HG03558 (cell line): ENCODE measurements around the gene NKX3-2.
A peak's percentile ranks its signal among the peaks of the same experiment; 100 is the strongest.
"Not testable (repeated sequence)": the region's sequence is repeated elsewhere in the genome, so short reads cannot be mapped to it uniquely, and the experiment has no call there.

Experiments used
- ATAC-seq: cut with Tn5 transposase; IDR thresholded peaks from one replicate; pipeline ENCODE4 v1.9.1; 2021; ENCODE audit warnings: moderate number of reproducible peaks; ENCODE audit not compliant: unreplicated experiment; ENCODE audit errors: extremely low read depth

The NKX3-2 gene

DNA sequence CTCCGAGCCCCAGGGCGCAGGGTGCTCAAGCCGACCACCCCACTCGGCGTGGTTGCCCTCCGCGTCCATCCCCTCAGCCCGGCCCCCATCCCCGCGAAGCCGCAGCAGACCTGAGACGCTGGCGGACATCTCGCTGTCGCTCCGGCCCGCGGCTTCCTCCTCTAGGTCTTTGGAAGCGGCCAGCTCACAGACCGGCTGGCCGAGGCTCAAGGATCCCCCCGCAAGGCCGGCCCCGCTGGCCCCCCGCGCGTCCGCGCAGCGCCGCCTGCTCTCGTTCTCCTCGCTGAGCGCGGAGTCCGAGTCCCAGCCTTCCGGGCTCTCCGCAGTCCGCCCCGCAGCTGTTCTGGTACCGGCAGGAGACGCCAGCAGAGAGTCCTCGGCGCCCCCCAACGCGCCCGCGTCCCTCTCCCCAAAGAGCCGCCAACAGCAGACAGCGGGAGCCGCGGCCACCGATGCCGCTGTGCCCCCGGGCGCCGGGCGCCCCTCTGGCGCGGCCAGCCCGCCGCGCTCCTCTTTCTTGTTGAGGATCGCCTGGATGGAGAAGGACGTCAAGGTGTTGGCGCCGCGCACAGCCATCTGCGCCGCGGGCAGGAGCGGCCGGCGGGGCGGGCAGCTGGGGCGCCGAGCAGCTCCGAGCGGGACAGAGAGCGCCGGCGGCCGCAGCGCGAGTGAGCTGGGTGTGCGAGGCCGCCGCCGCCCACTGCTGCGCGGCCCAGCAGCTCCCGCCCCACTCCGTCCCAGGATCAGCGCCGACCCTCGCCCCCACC is at the start of gene NKX3-2:
Gene NKX3-2, minus strand, starts transcription at position 670 of the 767 bp plus-strand sequence. Its CDS starts 94 bp downstream, at position 576.
- no peak for ATAC-seq

DNA sequence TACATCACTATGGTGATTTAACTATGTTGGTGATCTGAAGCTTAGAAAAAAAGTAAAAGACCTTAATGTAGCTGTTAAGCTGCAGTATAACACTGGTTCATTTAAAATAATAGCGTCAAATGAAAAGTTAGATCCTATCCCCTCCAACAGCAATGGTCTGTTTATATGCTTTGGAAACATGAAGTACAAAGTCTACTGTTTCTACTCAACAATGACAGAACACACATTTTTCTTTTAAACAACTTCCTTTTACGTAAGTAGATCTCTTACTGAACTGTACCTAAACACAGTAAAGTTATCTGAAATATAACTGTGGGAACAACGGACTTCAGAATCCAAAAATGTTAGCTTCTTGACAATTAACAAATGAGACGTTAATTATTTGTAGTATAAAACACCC is 47.9 kb upstream of the NKX3-2 start:
- no peak for ATAC-seq

DNA sequence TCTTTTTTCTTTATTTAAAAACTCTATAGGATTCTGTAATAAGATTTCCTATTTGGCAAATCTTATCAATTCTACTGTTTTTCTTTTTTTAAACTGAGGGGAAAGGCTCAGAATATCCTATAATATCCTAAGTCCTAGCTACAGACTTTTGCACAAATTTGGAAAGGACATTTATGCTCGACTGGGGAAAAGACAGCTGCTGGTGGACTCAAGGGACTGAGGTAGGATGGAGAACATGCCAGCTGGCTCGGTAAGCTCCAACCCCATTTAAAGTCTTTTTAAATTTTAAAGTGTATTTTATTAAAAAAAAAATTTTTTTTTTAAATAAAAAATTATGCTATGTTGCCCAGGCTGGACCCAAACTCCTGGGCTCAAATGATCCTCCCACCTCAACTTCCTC is 46.5 kb upstream of the NKX3-2 start:
- ATAC-seq: no peak

- no peak for ATAC-seq
Observed at GRCh38 chr4:13588954-13589353, 44.6 kb upstream of the NKX3-2 start.

DNA sequence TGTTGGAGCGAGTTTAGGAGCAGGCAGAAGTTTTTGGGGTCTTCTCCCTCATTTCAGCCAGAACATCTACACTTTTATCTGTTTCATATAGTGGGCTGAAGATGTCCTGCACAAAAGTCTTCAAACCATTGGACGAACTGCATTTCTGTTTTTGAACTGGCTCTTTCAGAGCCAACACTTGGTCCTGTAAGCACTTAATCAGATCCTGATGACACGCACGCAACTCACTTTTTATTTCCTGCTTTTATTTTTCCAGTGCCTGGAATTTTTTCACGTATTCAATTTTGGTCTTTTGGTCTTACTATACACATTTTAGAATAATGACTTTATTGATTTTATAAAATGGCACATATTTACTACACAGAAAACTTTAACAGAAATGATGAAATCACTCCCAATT is 40.2 kb upstream of the NKX3-2 start:
- ATAC-seq: no peak

DNA sequence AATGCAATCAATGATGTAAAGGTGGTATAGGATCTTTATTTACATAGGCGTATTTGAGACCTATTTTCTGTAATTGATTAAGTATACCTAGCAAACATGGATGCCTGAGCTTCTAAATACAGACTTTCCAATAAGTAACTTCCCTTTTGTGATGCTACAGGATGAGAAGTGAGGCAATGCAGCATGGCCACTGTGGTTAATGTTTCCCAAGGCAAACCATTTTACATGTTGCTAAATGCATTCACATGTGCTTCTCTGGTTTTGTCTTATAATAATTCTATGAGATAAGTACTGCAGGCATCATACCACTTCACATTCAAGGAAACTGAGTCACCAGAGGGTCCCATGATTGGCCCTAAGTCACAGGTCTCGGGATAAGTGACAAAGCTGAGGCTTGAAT is 35.7 kb upstream of the NKX3-2 start:
- ATAC-seq: no peak

DNA sequence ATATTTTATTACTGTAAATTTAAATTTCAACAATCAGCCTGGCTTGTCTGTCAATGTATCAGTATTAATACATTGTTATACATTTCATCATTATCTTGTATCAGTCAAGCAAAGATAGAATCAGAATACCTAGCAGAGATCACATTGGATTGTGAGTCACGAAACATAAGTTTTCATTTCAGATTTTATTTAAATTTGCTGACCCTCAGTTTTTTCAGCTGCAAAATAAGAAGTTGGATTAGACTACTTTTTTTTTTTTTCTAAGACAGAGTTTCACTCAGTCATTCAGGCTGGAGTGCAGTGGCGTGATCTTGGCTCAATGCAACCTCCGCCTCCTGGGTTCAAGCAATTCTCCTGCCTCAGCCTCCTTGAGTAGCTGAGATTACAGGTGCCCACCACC is 33.4 kb upstream of the NKX3-2 start:
- ATAC-seq: no peak

GRCh38 chr4:13570916-13571315 is 26.6 kb upstream of the NKX3-2 start:
- ATAC-seq: no peak

- no peak for ATAC-seq
Observed at GRCh38 chr4:13567125-13567524, 22.8 kb upstream of the NKX3-2 start.

- no peak for ATAC-seq
Observed at GRCh38 chr4:13562876-13563275, 18.6 kb upstream of the NKX3-2 start.

DNA sequence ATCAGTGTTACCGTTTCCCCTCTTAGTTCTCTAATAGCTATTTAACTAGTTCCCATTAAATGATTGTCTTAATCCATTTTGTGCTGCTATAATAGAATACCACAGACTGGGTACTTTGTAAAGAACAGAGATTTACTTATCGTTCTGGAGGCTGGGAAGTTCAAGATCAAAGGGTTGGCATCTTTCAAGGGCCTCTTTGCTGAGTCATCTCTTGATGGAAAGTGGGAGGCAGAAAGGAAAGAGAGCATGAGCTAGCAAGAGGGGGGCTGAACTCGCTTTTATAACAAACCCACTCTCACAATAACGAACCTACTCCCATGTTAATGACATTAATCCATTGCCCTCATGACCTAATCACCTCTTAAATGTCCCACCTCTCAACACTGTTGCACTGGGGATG is 17.4 kb upstream of the NKX3-2 start:
- ATAC-seq: no peak

GRCh38 chr4:13560111-13560510 is 15.8 kb upstream of the NKX3-2 start:
- not testable (repeated sequence) for ATAC-seq

GRCh38 chr4:13559413-13559812 is 15.1 kb upstream of the NKX3-2 start:
- no peak for ATAC-seq

DNA sequence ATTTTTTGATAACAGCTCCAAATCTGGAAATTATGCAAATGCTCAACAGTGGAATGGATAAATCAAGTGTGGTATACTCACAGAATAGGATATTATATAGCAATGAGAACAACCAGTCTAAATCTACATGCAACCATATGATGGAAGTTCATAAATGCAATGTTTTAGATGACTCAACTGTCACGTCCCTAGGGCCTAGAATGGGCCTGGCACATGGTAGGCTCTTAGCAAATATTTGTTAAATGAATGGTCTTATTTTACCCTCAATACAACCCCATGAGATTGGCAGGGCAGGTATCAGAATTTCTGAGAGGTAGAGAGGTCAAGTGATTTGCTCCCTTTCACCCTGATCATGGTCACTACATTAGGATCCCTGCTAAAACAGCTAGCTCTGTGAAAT is 14.6 kb upstream of the NKX3-2 start:
- ATAC-seq: no peak

DNA sequence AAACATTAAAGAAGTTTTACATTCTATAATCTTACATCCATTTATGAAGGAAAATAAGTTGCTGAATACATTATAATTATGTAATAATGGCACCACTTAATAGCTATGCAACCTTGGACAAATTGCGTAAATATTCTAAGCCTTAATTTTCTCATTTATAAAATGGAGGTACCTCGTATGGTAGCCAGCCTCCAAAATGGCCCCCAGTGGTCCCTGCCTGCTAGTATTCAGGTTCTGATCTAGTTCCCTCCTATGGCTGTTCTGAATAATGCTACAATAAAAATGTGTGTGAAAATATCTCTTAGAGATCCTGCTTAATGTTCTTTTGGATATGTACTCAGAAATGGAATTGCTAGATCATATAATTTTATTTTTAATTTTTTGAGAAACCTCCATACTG is 11.0 kb upstream of the NKX3-2 start:
- ATAC-seq: no peak

- ATAC-seq: no peak
Observed at GRCh38 chr4:13553081-13553480, 8.8 kb upstream of the NKX3-2 start.

GRCh38 chr4:13548984-13549546 is 4.8 kb upstream of the NKX3-2 start:
- ATAC-seq: peak; percentile 82

DNA sequence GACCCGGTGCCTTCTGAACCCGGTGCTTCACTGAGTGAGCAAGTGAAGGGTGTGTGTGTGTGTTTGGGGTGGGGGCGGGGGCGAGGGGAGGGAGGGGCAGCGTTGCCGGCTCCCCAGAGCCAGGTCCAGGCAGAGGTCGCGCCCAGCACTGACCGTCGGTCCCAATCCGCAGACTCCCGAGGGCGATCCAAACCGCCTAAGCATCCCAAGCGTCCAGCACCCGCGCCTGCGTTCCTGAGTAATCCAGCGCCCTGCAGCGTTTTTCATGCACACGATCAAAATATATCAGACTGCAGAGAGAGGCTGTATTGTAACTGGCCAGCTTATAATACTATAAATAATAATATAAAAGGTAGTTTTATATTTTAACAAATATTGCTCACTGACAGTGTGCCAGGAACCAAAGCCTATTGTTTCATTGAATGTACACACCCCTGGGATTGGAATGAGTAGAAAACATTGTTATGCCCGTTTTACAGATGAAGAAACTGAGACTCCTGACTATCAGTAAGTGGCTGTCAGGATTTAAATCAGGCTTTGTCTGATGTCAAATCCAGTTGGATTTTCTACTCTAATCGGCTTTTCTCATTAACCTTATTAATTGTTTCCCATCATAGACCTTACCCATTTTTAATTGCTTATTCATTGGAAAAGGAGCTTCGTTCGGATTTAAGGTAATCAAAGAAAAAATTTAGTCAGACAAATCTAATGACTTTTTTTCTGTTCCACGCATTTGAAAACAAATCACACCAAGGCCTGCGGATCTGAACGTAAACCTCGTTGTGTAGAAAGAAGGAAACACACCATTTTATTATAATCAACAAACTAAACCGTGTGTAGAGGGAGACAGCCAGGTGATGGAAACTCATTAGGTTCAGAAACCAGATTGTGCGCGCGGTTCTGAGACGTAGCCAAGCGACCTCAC is 4.0 kb upstream of the NKX3-2 start:
- no peak for ATAC-seq

- ATAC-seq: no peak
Observed at GRCh38 chr4:13547485-13548041, 3.3 kb upstream of the NKX3-2 start.

GRCh38 chr4:13546941-13547484 is 2.7 kb upstream of the NKX3-2 start:
- ATAC-seq: no peak
